ENCODE results near the gene PCDHGA6.

Gene PCDHGA6

GRCh38 chr5:141356133-141356532, 17.6 kb upstream of the PCDHGA6 start:
- ChIA-PET CTCF (interaction anchor here (0.5 to 2.6 kb wide), 9 partner anchors 13 to 208 kb away, joined by 3 to 17 read pairs (median 5); partner anchors contain the start of gene PCDHGA2), POLR2A (no interaction called here)
- Histone ChIP-seq H3K4me1 (ENCODE audit: control insufficient read depth, insufficient read depth, low read length) (no peaks in the 10 kb centered on the region), H3K4me3 (ENCODE audit: low read depth, low read length) (no peak overlapping the region), H3K9me3 (ENCODE audit: control insufficient read depth, insufficient read depth, low read depth, low read length) (peaks cover 3% of the 10 kb centered on the region; the same call in 1 of the 2 replicates), H3K27ac (ENCODE audit: extremely low read depth, low read depth, low read length) (no peak overlapping the region), H3K36me3 (ENCODE audit: control insufficient read depth in 2 of 2, insufficient read depth in 1 of 2, low read length in 2 of 2) (no peaks in the 10 kb centered on the region)
- TF ChIP-seq ZNF596 (tag by site-specific recombination; IDR thresholded peaks at IDR 0.05) (no peak), GLIS2 (tag by site-specific recombination; IDR thresholded peaks at IDR 0.05) (no peak), ZNF747 (tag by site-specific recombination; IDR thresholded peaks at IDR 0.05) (no peak), ZNF23 (tag by site-specific recombination; IDR thresholded peaks at IDR 0.05; ENCODE audit: borderline replicate concordance) (no peak), BCL11A (tag by site-specific recombination; IDR thresholded peaks at IDR 0.05; ENCODE audit: low read depth) (no peak), ZNF416 (tag by site-specific recombination; IDR thresholded peaks at IDR 0.05) (no peak), ZFP3 (tag by site-specific recombination; IDR thresholded peaks at IDR 0.05; ENCODE audit: low read depth) (no peak), ZNF18 (tag by site-specific recombination; IDR thresholded peaks at IDR 0.05) (no peak), ZNF837 (tag by site-specific recombination; IDR thresholded peaks at IDR 0.05) (no peak)
- TF ChIP-seq, protein P1, sequence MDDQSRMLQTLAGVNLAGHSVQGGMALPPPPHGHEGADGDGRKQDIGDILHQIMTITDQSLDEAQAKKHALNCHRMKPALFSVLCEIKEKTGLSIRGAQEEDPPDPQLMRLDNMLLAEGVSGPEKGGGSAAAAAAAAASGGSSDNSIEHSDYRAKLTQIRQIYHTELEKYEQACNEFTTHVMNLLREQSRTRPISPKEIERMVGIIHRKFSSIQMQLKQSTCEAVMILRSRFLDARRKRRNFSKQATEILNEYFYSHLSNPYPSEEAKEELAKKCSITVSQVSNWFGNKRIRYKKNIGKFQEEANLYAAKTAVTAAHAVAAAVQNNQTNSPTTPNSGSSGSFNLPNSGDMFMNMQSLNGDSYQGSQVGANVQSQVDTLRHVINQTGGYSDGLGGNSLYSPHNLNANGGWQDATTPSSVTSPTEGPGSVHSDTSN (CRISPR knock-in tag; IDR thresholded peaks at IDR 0.05): no peak
- TF ChIP-seq, protein P2, sequence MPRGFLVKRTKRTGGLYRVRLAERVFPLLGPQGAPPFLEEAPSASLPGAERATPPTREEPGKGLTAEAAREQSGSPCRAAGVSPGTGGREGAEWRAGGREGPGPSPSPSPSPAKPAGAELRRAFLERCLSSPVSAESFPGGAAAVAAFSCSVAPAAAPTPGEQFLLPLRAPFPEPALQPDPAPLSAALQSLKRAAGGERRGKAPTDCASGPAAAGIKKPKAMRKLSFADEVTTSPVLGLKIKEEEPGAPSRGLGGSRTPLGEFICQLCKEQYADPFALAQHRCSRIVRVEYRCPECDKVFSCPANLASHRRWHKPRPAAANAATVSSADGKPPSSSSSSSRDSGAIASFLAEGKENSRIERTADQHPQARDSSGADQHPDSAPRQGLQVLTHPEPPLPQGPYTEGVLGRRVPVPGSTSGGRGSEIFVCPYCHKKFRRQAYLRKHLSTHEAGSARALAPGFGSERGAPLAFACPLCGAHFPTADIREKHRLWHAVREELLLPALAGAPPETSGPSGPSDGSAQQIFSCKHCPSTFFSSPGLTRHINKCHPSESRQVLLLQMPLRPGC (tag by site-specific recombination; IDR thresholded peaks at IDR 0.05): no peak

DNA sequence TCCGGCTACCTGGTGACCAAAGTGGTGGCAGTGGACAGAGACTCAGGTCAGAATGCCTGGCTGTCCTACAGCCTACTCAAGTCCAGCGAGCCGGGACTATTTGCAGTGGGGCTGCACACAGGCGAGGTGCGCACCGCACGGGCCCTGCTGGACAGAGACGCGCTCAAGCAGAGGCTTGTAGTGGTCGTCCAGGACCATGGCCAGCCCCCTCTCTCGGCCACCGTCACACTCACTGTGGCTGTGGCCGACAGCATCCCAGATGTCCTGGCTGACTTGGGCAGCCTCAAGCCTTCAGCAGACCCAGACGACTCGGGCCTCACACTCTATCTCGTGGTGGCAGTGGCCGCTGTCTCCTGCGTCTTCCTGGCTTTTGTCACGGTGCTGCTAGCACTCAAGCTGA, 16.7 kb upstream of the PCDHGA6 start:
- H3K4me1 ChIP-seq (ENCODE audit: control insufficient read depth, insufficient read depth, low read length): no peaks in the 10 kb centered on the region
- peak; percentile 90 for TF ChIP-seq REST (tag by site-specific recombination; IDR thresholded peaks at IDR 0.05)
- no peak for TF ChIP-seq PRDM2 (tag by site-specific recombination; IDR thresholded peaks at IDR 0.05; ENCODE audit: borderline replicate concordance)
- H3K27ac ChIP-seq (ENCODE audit: extremely low read depth, low read depth, low read length): no peak overlapping the region
- no peaks in the 10 kb centered on the region for H3K36me3 ChIP-seq (ENCODE audit: control insufficient read depth in 2 of 2, insufficient read depth in 1 of 2, low read length in 2 of 2)
- H3K9me3 ChIP-seq (ENCODE audit: control insufficient read depth, insufficient read depth, low read depth, low read length): peaks cover 3% of the 10 kb centered on the region; the same call in 1 of the 2 replicates
- CTCF ChIA-PET: interaction anchor here (0.8 to 2.2 kb wide), 3 partner anchors 15 to 722 kb away, joined by 3 to 5 read pairs (median 4); no protein-coding TSS in a partner anchor
- no peak overlapping the region for H3K4me3 ChIP-seq (ENCODE audit: low read depth, low read length)
- POLR2A ChIA-PET: no interaction called here

All from HEK293 (cell line).